Measurements from ENCODE around the gene DUOXA1.
"Not testable (repeated sequence)": the region's sequence is repeated elsewhere in the genome, so short reads cannot be mapped to it uniquely, and the experiment has no call there.

DUOXA1 gene

GRCh38 chr15:45150481-45150880 lies 20.8 kb upstream of the DUOXA1 start:
- no peak for DNase-seq (ENCODE audit: low read depth)

- DNase-seq (ENCODE audit: low read depth): no peak
Measured at GRCh38 chr15:45149060-45149459, 19.4 kb upstream of the DUOXA1 start.

GRCh38 chr15:45148076-45149059 lies 18.7 kb upstream of the DUOXA1 start:
- no peak for DNase-seq (ENCODE audit: low read depth)

GRCh38 chr15:45147606-45148005 lies 17.9 kb upstream of the DUOXA1 start:
- DNase-seq (ENCODE audit: low read depth): no peak

GRCh38 chr15:45146405-45146804 lies 16.7 kb upstream of the DUOXA1 start:
- DNase-seq (ENCODE audit: low read depth): no peak

GRCh38 chr15:45144775-45145174 lies 15.1 kb upstream of the DUOXA1 start:
- DNase-seq (ENCODE audit: low read depth): no peak

GRCh38 chr15:45143946-45144345 lies 14.3 kb upstream of the DUOXA1 start:
- no peak for DNase-seq (ENCODE audit: low read depth)

GRCh38 chr15:45143056-45143455 lies 13.4 kb upstream of the DUOXA1 start:
- DNase-seq (ENCODE audit: low read depth): no peak

- no peak for DNase-seq (ENCODE audit: low read depth)
Measured at GRCh38 chr15:45141386-45141785, 11.7 kb upstream of the DUOXA1 start.

GRCh38 chr15:45140557-45141250 lies 11.0 kb upstream of the DUOXA1 start:
- no peak for DNase-seq (ENCODE audit: low read depth)

- DNase-seq (ENCODE audit: low read depth): no peak
Measured at GRCh38 chr15:45139770-45140169, 10.1 kb upstream of the DUOXA1 start.

- no peak for DNase-seq (ENCODE audit: low read depth)
Measured at GRCh38 chr15:45138814-45139765, 9.4 kb upstream of the DUOXA1 start.

GRCh38 chr15:45137703-45138102 lies 8.0 kb upstream of the DUOXA1 start:
- no peak for DNase-seq (ENCODE audit: low read depth)

- no peak for DNase-seq (ENCODE audit: low read depth)
Measured at GRCh38 chr15:45136378-45136764, 6.7 kb upstream of the DUOXA1 start.

GRCh38 chr15:45135705-45136377 lies 6.2 kb upstream of the DUOXA1 start:
- DNase-seq (ENCODE audit: low read depth): not testable (repeated sequence)

GRCh38 chr15:45134682-45135604 lies 5.3 kb upstream of the DUOXA1 start:
- no peak for DNase-seq (ENCODE audit: low read depth)

GRCh38 chr15:45134046-45134445 lies 4.4 kb upstream of the DUOXA1 start:
- no peak for DNase-seq (ENCODE audit: low read depth)

- no peak for DNase-seq (ENCODE audit: low read depth)
Measured at GRCh38 chr15:45133561-45133920, 3.9 kb upstream of the DUOXA1 start.

- DNase-seq (ENCODE audit: low read depth): no peak
Measured at GRCh38 chr15:45132844-45133560, 3.3 kb upstream of the DUOXA1 start.

GRCh38 chr15:45131510-45131909 lies 1.8 kb upstream of the DUOXA1 start:
- no peak for DNase-seq (ENCODE audit: low read depth)

Data from activated T-helper 1 cell treated with Interleukin-2 at 50 U/mL for 16 hours (primary cell).